Stimulated activated CD4-positive, alpha-beta T cell treated with anti-CD3 and anti-CD28 coated beads, TNF-alpha, amount 100 ng/mL, for 48 hours (primary cell): Measurements from ENCODE around the gene COL8A2.
"Not testable (repeated sequence)": the region's sequence is repeated elsewhere in the genome, so short reads cannot be mapped to it uniquely, and the experiment has no call there.

ENCODE experiments used
- DNase-seq, 3 donors: peaks; one replicate each; pipeline ENCODE4 v3.0.0-alpha.2; 2020; ENCODE audit warnings: low read depth in 3 of 3

Gene COL8A2

DNA sequence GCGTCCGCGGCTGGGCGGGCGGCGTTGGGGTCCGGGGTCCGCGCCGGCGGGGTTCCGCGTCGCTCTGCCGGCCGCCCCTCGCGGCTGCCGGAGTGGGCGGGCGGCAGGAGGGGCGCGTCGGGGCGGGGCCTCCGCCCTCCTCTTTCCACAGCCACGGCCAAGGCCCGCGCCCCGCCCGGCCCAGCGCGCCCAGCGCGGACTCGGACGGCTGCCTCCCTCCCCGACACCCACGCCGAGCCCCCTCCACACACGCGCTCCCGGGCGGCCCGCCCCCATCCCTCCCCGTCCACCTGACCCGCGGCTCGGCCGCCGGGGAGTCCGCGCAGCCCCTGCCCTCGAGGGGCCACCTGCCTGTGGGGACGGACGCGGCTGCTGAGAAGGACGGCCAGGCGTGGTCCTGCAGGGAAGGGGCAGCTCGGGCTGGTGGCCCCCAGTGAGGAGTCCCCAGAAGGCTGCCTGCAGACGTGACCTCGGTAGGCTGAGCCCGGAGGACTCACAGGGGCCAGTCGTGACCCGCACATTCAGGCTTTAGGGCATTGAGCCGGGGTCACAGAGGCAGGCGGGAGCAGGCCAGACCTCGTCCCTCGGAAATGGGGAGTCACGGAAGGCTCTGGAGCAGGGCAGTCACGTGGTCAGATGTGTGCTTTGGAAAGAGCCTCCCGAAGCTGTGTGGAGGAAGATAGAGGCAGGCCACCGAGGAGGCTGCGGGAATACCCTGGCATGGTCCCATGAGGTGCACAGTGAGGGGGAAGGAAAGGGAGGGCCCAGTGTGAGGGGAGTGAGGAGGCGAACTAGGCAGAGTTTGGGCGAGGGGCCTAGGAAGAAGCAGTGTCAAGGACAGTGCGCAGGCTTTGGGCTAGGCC lies at the start of gene COL8A2:
Gene COL8A2 (minus strand): TSS at position 94 of the 863 bp plus-strand sequence. CDS start 24,980 bp downstream, outside the sequence.
- no peak for DNase-seq

DNA sequence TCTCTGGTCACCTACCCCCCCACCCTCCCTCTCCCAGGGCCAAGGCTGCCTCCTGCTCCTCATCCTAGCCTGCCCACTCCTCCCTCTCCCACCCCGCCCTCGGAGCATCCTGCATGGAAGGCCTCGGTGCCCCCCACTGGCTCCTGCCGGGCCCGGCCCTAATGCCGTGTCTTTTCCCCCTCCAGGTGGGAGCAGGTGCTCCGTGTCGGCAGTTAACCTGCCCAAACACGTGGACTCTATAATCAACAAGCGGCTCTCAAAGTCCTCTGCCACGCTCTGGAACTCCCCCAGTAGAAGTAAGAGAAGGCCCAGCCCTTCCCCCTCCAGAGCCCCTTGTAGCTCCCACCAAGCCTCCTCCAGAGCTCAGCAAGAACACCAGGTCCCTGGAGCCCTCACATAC lies 49.7 kb upstream of the COL8A2 start:
- no peak for DNase-seq

DNA sequence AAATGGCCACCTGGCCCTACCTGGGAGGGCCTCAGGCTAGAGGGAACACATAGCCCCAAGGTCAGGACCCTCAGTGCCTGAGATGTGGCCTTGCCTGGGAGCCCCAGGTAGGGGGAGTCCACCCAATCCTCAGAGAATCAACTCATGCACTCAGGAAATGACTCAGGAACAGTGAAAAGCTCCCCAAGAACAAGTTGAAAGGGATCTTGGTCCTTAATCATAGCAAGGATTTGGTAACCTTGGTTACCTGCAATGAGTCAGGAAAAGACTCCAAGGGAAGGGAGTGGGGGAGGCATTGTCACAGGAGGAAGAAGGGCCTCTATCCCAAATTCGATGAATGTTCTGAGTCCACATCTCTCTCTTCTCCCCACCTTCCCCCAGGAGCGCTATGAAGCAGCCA lies 48.0 kb upstream of the COL8A2 start:
- DNase-seq: no peak

DNA sequence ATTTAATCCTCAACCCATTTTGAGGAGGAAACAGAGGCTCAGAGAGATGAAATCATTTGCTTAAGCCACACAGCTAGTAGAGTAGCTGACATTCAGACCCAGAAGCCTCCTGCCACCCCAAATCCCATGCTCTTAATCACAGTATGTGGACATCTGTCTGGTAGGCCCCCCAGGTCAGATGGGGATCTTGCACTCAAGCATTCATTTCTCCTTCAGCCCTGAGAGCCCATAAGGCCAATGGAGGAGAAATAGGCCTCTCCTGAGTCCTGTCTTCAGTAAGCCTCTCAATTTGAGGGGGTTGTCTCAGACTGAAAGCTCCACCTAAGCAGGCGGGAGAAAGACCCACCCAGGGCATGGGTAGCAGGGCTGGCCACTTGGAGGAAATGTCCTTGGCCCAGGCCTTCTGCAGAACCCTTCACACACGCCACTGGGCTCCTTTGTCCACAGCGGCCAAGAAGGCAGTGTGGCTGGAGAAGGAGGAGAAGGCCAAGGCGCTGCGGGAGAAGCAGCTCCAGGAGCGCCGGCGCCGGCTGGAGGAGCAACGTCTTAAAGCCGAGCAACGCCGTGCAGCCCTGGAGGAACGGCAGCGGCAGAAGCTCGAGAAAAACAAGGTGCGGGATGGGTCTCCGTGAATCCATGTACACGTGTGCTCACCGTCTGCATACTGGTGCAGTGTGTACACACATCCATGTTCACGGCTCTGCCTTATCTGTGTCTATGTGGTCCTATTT lies 47.2 kb upstream of the COL8A2 start:
- no peak for DNase-seq

DNA sequence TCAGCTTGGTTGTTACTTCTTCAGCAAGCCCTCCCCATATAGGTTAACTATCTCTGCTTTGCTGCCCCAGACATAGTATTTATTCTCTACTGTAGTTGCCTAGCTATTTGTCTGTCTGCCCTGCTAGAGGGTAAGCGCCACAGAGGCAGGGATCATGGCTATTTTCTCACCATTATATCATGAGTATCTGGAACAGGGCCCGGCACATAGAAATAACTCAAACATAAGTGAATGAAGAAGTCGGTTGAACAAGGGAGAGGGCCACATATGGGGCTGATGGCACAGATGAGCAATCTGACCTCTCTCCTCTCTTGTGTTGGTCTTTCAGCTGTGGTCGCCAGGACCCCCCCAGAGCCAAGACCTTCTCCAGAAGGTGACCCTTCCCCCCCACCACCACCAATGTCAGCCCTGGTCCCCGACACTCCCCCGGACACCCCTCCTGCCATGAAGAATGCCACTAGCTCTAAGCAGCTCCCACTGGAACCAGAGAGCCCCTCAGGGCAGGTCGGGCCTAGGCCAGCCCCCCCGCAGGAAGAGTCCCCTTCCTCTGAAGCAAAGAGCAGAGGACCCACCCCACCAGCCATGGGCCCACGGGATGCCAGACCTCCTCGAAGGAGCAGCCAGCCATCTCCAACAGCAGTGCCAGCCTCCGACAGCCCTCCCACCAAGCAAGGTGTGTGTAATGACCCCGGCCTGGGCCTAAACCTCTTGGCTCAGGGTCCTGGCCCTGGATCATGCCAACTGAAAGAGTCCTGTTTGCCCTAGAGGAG lies 45.8 kb upstream of the COL8A2 start:
- no peak for DNase-seq

DNA sequence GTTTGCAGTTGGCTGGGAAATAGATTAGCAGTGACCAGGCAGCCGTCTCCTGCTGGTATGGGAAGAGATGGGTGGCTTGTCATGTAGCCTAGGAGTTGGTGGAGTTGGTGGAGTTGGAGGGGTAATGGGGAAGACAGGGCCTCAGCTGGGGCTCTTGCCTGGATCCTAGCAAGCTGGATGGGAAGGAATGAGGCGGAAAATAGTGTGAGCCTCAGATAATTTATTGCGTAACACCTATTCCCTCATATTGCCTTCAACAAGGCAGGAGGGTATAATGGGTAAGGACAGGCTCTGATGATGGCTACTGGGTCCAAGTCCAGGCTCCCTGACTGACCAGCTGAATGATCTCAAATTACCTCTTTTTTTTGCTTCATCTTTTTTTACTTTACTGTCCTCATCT lies 43.5 kb upstream of the COL8A2 start:
- no peak for DNase-seq

DNA sequence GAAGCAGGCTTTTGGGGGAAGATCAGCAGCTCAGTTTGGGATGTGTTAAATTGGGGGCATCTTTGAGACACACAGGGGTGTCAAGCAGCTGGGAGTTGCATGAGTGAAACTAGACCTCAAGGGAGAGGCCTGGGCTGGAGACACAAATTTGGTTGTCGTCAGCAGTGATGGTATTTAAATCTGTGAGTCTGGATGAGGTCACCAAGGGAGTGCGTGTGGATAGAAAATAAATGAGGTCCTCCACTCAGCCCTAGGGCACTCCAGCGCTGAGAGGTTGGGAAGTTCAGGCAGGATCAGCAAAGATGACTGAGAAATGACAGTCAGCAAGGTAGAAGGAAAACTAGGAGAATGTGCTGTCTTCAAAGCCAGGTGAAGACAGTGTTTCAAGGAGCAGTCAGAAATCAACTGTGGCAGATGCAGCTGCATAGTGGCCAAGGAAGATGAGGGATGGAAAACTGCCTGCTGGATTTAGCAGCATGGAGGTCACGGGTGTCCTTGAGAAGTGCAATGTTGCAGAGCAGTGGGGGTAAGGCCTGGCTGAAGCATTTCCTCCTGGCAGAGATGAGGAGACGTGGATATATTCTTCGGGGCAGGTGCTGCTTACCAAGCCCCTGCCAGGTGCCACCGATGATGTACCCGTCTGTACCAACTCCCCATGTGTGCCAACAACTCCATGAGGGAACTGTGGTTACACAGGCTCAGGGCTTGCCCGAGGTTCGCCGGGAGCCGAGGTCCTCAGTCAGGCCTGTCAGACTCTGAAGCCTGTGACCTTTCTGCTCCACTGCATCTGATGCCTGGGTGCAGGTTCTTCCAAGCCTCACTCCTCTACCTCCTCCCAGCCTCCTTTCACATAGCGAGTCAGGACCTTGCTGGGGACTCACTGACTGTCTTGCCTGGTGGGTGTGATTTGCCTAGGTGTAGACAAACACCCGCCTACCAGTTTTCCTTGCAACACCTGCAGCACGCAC lies 42.2 kb upstream of the COL8A2 start:
- DNase-seq: no peak

DNA sequence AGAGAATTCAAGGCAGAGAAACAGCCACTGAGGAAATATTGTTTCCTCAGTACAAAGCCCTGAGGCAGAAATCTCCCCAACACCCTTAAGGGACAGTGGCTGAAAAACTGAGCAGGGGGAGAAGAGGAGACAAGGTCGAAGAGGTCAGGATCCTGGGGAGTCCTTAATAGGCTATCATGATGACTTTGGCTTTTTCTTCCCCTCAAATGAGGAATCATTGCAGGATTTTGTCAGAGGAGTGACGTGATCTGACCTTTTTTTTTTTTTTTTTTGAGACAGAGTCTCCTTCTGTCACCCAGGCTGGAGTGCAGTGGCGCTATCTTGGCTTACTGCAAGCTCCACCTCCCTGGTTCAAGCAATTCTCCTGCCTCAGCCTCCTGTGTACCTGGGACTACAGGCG lies 41.1 kb upstream of the COL8A2 start:
- DNase-seq: no peak

DNA sequence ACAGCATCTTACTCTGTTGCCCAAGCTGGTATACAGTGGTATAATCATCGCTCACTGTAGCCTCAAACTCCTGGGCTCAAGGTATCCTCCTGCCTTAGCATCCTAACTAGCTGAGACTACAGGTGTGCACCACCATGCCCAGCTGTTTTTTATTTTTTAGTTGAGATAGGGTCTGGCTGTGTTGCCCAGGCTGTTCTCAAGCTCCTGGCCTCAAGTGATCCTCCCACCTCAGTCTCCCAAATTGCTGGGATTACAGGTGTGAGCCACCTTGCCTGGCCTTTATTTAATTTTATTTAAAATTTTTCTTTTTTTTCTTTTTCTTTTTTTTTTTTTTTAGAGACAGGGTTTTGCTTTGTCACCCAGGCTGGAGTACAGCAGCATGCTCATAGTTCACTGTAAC lies 40.1 kb upstream of the COL8A2 start:
- DNase-seq: no peak

DNA sequence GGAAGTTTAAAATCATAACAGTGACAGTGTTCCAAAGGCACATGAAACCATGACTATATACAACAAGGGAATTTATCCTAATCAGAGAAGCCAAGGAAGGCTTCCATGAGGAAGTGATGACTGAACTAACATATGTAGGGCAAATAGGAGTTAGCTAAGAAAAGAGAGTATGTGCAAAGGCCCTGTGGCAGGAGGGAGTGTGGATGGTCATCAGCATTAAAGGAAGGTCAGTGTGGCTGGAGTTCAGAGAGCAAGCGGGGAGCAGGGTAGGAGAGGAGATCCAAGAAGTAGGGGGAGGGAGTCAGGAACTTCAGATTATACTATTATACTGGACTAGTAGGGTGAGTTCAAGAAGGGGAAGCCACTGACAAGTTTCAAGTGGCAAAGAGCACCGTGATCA lies 39.3 kb upstream of the COL8A2 start:
- DNase-seq: no peak

DNA sequence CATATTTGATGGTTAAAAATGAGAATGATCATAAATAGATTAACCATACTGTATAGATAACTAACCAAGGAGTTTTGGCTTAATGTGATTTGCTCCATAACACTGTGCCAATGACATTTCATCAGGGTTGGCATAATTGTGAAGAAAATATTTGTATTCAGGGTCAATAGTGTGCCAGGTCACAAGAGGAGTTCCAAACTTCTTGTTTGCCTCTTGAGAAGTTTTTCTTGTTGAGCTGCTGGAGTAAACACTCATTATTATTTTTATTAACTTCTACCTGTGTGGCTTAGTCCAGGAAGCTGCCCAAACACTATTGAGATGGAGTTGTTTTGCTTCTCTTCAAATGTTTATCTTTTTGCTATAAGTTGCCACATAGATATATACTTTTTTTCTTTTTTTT lies 38.4 kb upstream of the COL8A2 start:
- no peak for DNase-seq

DNA sequence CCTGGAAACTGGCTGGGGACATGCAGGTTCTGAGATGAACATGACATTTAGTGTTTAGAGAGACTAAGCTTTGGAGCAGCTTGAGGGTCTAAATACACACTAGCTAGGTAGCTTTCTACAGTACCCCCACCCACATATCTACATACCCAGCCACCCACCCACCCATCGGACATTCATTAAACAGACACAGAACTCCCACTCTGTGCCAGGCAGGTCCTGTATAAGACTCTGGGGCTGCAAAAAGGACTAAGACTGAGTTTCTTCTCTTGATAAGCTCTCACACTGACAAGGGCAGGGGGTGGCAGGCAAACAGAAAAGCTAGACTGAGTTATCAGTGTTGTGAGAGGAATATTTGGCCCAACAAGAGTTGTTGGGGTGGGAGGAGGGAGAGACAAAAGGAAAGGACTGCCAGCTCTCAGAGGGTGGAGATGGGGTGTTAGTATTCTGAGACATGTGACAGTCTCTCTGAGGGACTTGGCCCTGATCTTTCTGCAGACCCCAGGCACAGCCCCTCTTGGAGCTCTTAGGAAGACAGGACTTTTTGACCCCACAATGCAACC lies 37.7 kb upstream of the COL8A2 start:
- no peak for DNase-seq

DNA sequence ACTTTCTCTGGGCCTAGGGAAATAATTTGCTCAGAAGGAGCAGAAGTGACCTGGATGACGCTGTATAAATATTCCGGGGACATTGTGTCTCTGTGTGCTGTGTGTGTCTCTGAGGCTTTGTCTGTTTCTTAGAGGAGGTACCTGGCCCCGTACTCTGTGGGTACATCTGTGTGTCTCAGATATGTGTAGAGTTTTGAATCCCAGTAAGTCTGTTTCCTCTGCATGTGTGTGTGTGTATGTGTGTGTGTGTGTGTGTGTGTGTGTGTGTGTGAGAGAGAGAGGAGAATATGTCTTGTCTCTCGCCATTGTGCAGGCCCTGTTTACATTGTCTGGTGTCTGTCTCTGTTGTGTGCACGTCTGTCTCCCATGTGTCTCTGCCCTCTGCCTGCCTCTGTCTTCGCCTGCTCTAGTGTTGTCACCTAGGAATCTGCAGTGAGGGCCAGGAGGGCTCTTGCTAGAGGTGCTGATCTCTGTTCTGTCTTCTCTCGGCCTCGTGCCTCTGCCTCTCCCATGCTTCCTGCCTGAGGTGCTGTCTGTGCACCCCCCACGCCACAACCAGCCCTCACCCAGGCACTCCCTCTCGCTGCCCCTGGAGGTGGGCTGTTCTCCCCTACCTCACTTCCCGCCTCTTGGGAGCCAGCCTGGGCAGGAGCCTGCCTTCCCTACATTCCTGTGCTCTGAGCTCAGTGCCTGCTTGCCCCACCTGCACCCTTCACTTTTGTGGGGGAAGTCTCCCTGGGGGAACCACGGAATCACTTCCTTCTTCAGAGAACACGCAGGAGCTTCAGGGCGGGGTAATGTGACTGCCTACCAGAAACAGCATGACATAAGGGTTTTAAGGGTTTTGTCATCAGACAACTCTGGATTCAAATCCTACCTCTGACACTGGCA lies 36.9 kb upstream of the COL8A2 start:
- DNase-seq: no peak

DNA sequence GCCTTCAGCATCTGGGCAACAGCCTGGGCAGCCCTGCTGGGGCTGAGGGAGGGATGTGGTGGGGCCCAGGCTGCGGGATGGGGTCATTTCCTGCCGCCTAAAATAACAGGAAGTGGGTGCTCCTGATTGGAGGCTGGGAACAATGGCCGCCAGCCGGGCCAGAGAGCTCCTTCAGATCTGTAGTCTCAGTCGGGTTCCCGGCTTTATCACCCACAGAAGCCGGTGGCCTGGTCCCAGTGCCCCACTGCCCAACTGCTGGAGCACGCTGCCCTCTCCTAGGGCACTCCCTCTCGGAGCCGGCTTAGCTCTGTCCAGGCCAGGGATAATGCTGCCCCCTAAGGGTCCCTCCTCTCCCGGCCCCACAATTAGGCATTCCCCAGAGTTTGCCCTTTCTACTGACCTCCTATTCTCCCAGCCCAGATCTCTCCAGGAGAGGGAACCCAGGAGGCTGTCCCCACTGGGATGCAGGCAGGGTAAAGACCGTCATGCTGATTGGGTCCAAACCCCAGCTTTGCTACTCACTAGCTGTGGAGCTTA lies 36.0 kb upstream of the COL8A2 start:
- DNase-seq: peak; percentile 55 to 64 (median 56)

DNA sequence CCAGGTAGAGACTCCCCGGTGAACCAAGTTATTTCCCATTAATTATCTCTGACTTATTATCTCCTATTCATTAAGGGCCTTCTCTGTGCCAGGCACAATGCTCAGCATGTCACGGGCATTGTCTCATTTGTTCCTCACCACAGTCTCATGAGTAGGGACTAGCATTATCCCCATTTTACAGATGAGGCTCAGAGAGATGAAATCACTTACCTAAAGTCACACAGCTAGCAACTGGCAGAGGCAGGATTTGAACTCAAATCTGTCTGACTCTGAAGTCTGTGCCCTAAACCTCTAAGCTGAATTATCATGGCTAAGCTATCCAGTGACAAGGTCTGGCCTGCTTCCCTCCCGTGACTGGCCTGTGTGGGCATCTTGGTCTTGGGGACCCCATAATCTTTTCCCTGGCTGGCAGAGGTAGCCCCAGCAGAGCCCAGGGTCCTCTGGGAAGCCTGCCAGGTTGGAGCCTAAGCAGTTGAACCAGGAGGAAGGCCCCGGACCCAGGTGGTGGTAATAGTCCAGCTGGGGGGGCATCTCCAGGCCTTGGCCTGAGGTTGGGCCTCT lies 35.4 kb upstream of the COL8A2 start:
- no peak for DNase-seq

DNA sequence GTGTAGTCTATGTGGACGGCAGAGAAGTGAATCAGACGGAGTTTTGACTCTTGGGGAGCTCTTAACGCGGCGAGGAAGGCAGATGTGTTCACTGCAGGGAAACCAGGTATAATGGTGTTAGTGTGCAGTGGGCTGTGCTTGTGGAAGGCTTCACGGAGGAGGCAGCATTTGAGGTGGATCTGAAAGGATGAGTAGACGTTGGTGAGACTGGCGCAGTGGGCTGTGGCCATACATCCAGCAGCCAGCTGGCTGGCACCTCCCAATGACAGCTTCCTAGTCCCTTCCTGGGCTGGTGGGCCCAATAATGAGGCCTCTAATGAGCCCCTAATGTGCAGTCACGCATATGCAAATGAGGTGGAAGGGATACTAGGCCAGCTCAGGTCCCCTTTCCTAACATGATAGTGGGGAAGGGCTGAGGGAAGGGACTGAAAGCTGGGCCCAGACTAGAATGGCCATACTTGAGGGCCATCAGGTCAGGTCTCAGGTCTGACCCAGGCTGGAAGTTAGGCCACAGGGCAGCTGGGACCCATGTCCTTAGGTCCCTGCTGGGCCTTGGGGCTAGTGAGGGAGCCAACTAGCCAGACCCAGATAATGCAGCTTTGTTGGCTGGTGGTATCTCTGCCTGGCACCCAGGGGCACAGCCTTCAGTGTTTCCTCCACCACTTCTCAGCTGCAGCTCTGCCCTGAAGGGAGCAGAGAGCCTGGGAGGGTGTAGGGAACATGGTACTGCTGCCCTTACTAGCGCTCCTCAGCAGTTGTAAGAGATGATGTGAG lies 34.8 kb upstream of the COL8A2 start:
- DNase-seq: no peak

DNA sequence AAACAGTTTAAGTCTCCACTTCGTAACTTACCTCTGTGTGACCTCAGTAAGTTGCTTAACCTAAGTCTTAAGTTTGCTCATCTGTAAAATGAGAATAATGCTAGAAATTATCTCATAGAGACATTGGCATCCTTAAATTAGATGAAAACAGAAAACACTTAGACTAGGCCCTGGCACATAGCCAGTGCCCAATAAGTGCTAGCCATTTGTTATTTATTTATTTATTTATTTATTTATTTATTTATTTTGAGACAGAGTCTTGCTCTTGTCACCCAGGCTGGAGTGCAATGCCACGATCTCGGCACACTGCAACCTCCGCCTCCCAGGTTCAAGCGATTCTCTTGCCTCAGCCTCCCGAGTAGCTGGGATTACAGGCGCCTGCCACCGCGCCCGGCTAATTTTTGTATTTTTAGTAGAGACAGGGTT lies 33.8 kb upstream of the COL8A2 start:
- not testable (repeated sequence) for DNase-seq
